ENCODE results near the gene PER2. TPM values are rescaled to one million over a fixed set of nuclear protein-coding genes. Genes with fewer than 3 reads are reported as not detected.

The PER2 gene
- total and polyA plus RNA-seq, 10 donors, result 2.0 to 16.2 (median 12.0) TPM

DNA sequence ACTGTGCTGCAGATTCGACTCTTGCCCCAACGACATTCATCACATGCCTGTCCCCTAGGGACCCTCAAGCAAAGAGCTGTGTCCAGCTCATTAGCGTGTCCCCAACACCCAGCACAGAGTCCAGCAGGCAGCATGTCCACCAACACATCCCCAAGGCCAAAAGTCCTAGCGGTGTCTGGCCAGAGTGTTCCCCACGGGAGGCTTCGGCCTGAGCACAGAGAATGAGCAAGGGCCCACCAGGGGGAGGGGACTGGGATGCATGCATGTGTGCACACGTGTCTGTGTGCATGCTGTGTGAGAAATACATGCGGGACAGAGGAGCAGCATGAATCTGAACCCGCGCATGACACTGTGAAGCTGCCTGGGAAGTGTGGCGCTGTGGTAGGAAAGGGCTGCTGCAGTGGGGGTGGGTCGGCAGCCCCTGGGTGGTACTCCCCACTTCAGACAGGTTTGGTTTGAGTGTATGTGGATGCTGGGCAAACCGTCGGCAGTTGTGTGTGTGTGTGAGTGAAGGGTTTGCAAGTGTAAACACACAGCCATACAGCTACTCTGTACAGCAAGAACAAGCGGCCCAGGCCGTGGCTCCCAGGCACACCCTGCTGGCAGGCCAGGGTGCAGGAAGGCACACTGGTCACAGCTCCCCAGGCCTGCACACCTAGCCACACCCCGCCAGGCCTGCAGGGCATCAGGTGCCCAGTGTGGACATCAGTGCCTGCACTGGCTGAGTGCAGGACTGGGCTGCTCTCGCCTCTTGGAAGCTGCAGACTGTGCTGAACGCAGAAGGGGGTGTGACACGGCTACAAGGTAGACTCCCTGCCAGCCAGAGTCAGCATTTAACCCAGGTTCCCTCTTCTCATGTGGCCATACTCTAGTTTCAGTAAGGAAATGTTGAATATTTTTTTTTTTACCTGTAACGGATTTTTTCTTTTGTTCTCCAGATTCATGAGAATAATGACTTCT, 29.1 kb downstream of the PER2 start:
- no peak overlapping the region for H3K4me3 ChIP-seq
- intact Hi-C loops (cut with DNase I; ENCODE audit: low total_unique reads), result no loop called here
- 88 to 93% (median 90%) methylated on average over 15 to 21 of the region's 21 CpGs for WGBS, 5 donors
- peaks cover 7 to 49% (median 26%) of the 10 kb centered on the region in 6 donors for H3K4me1 ChIP-seq
- H3K27me3 ChIP-seq (replicated peaks in 1 of 7), result no peaks in the 10 kb centered on the region
- TF ChIP-seq, protein P1, sequence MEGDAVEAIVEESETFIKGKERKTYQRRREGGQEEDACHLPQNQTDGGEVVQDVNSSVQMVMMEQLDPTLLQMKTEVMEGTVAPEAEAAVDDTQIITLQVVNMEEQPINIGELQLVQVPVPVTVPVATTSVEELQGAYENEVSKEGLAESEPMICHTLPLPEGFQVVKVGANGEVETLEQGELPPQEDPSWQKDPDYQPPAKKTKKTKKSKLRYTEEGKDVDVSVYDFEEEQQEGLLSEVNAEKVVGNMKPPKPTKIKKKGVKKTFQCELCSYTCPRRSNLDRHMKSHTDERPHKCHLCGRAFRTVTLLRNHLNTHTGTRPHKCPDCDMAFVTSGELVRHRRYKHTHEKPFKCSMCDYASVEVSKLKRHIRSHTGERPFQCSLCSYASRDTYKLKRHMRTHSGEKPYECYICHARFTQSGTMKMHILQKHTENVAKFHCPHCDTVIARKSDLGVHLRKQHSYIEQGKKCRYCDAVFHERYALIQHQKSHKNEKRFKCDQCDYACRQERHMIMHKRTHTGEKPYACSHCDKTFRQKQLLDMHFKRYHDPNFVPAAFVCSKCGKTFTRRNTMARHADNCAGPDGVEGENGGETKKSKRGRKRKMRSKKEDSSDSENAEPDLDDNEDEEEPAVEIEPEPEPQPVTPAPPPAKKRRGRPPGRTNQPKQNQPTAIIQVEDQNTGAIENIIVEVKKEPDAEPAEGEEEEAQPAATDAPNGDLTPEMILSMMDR (IDR thresholded peaks at IDR 0.05 in 8 of 11, conservative IDR thresholded peaks at IDR 0.05 in 3 of 11), result no peak
- no peak for TF ChIP-seq POLR2AphosphoS5 (IDR thresholded peaks at IDR 0.05)
- TF ChIP-seq POLR2A (IDR thresholded peaks at IDR 0.05), result no peak
- no peaks in the 10 kb centered on the region for H3K9me3 ChIP-seq
- peaks cover 0 to 89% (median 50%) of the 10 kb centered on the region in 6 donors for H3K36me3 ChIP-seq
- no peak overlapping the region for H3K27ac ChIP-seq
- DNase-seq, result no peak

DNA sequence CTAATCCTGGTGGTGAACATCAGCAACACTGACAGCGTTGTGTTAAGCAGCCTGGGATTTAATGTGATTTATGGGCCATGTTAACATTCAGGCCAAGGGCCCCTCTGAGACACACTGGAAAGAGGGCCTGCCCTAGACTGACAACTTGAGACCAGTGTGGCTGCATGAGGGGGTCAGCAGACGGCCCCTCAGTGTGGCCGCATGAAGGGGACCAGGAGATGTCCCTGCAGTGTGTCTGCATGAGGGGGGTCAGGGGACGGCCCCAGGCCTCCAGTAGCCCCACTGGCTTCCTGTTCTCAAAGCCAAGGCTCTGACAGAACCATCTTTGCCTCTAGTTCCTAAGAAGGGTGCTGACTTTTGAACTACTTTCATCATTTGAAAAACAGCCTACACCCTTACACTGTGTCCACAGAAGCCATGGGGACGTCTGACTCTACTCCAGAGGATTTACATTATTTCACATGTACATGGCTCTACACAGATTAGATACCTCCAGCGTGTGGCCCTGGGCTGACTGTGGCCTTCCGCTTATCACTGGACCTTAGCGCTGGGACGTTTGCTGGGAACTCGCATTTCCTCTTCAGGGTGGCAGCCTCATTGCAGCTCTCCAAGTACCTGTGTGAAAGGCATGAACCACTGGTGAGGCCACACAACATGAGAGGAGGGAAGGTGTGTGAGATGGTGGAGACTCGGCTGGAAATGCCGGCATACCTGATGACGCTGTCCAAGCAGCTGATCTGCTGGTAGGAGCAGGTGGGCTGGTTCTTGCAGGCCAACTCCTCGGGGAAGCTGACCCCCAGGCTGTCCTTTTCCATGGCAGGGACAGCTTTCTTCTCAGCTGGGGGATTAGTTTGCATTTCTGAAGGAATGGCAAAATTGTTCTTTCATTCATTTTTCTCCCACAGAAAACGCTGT, 30.4 kb downstream of the PER2 start:
- no peak overlapping the region for H3K4me3 ChIP-seq
- no peaks in the 10 kb centered on the region for H3K27me3 ChIP-seq (replicated peaks in 1 of 7)
- no peak for TF ChIP-seq POLR2A (IDR thresholded peaks at IDR 0.05)
- no peak for TF ChIP-seq POLR2AphosphoS5 (IDR thresholded peaks at IDR 0.05)
- TF ChIP-seq, protein P1 (IDR thresholded peaks at IDR 0.05 in 8 of 11, conservative IDR thresholded peaks at IDR 0.05 in 3 of 11), result no peak
- WGBS, 5 donors, result 88 to 91% (median 91%) methylated on average over 13 to 15 of the region's 15 CpGs
- H3K9me3 ChIP-seq, result no peaks in the 10 kb centered on the region
- intact Hi-C loops (cut with DNase I; ENCODE audit: low total_unique reads), result no loop called here
- H3K36me3 ChIP-seq, result peaks cover 0 to 99% (median 60%) of the 10 kb centered on the region in 6 donors
- no peak overlapping the region for H3K27ac ChIP-seq
- H3K4me1 ChIP-seq, result peaks cover 0 to 36% (median 13%) of the 10 kb centered on the region in 6 donors
- DNase-seq, result peak; percentile 37

DNA sequence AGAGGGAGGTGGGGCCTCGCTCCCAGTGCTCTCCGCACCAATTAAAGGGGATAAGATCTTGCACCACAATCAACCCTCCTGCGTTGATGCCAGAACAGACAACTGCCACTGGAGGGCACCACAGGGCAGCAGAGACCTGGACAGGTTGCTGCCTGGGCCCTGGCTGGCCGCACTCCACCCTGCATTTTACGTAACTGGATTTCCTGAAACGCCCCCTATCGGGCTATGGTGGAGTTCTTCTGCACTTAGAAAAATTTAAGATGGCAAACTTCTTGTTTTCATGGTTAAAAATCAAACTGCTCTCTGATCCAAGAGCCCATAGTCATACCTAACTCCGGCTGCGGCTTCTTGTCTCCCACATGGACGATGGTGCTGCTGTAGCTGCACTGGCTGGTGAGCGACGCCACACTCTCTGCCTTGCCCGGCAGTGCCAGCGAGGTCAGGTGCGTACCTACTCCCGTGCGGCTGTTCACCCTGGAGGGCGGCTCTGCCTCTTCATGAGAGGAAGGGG, 31.8 kb downstream of the PER2 start:
- intact Hi-C loops (cut with DNase I; ENCODE audit: low total_unique reads), result no loop called here
- no peaks in the 10 kb centered on the region for H3K27me3 ChIP-seq (replicated peaks in 1 of 7)
- peaks cover 0 to 100% (median 67%) of the 10 kb centered on the region in 6 donors for H3K36me3 ChIP-seq
- peak; percentile 88 for DNase-seq
- H3K27ac ChIP-seq, result no peak overlapping the region
- TF ChIP-seq POLR2A (IDR thresholded peaks at IDR 0.05), result no peak
- TF ChIP-seq, protein P1 (IDR thresholded peaks at IDR 0.05 in 8 of 11, conservative IDR thresholded peaks at IDR 0.05 in 3 of 11), result peak in 10 of 11 experiments; percentile 42 to 80 (median 73)
- TF ChIP-seq POLR2AphosphoS5 (IDR thresholded peaks at IDR 0.05), result peak in 2 of 3 donors; percentile 20 to 44
- no peaks in the 10 kb centered on the region for H3K9me3 ChIP-seq
- 61 to 73% (median 70%) methylated on average over 12 to 18 of the region's 18 CpGs for WGBS, 5 donors
- H3K4me3 ChIP-seq, result no peak overlapping the region
- peaks cover 0 to 22% (median 9%) of the 10 kb centered on the region in 6 donors for H3K4me1 ChIP-seq
